ENCODE measurements around the gene ZNF32.
A peak's percentile ranks its signal among the peaks of the same experiment; 100 is the strongest.

ZNF32 gene

DNA sequence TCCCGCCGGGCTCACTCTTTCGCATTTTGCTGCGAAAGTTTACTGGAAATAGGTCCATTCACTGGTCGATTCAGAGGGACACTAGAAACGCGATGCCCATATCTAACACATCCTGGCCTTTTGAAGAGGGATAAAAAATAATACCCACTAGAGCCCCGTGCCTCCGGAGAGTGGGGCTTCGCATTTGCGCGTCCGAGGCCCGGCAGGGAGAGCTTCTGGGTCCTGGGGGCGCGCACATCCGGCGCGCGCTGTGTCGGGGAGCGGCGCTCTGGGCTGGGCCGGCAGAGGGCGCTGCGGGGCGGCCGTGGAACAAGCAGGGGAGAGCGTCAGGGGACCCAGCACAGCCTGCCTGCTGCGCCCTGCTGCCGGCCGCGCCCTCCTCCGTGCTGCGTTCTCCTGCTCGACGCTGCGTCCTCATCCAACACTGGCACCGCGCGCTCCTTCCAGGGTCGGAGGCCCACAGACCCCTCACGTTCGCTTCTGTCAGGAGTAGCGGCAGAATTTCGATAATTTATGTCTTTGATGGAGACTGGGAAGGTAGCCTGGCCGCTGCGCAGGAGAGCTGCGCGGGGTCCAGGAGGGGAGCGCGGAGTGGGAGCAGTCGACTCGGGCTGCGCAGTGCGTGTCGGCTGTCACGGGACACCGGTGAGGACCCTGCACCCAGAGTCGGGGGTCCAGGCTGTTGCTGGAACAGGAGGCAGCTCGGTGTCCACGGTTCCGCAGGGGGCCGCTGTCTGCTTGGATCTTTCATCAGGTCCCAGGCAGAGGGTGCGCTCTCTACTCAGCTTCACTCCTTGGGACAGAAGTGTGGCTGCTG lies 41.5 kb upstream of the ZNF32 start:
- Histone ChIP-seq H3K4me3 (ENCODE audit: severe bottlenecking) (peak overlapping the region; percentile 32), H3K9me3 (ENCODE audit: severe bottlenecking) (no peaks in the 10 kb centered on the region), H3K27ac (ENCODE audit: poor library complexity, severe bottlenecking) (no peak overlapping the region), H3K4me1 (ENCODE audit: insufficient read depth, poor library complexity, severe bottlenecking) (no peaks in the 10 kb centered on the region), H3K36me3 (ENCODE audit: low read depth) (no peaks in the 10 kb centered on the region), H3K27me3 (ENCODE audit: insufficient read depth, poor library complexity, severe bottlenecking) (peaks cover 3% of the 10 kb centered on the region)
- DNase-seq (ENCODE audit: low spot score), result no peak
- TF ChIP-seq, protein P1, sequence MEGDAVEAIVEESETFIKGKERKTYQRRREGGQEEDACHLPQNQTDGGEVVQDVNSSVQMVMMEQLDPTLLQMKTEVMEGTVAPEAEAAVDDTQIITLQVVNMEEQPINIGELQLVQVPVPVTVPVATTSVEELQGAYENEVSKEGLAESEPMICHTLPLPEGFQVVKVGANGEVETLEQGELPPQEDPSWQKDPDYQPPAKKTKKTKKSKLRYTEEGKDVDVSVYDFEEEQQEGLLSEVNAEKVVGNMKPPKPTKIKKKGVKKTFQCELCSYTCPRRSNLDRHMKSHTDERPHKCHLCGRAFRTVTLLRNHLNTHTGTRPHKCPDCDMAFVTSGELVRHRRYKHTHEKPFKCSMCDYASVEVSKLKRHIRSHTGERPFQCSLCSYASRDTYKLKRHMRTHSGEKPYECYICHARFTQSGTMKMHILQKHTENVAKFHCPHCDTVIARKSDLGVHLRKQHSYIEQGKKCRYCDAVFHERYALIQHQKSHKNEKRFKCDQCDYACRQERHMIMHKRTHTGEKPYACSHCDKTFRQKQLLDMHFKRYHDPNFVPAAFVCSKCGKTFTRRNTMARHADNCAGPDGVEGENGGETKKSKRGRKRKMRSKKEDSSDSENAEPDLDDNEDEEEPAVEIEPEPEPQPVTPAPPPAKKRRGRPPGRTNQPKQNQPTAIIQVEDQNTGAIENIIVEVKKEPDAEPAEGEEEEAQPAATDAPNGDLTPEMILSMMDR (IDR thresholded peaks at IDR 0.05; ENCODE audit: poor library complexity, severe bottlenecking), result peak; percentile 90
- ATAC-seq (ENCODE audit: low read depth), result peak; percentile 96

DNA sequence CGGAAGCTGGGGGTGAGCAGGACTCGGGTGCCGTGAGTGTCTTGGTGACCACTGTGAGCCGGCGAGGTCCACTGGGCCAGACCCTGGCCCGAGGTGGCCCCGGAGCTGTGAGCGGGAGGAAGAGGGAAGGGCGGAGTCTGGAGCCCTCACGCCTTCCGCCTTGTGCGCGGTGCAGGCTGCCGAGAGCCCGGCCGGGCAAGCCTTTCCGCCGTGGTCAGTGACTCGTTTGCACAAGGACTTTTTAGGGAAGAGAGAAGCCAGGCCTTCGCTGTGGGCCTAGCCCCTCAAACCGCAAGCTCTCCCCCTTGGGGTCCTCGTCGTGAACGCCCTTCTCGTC lies 40.9 kb upstream of the ZNF32 start:
- no peak for DNase-seq (ENCODE audit: low spot score)
- Histone ChIP-seq H3K27me3 (ENCODE audit: insufficient read depth, poor library complexity, severe bottlenecking) (peaks cover 3% of the 10 kb centered on the region), H3K4me3 (ENCODE audit: severe bottlenecking) (peak overlapping the region; percentile 32), H3K36me3 (ENCODE audit: low read depth) (no peaks in the 10 kb centered on the region), H3K4me1 (ENCODE audit: insufficient read depth, poor library complexity, severe bottlenecking) (no peaks in the 10 kb centered on the region), H3K9me3 (ENCODE audit: severe bottlenecking) (no peaks in the 10 kb centered on the region), H3K27ac (ENCODE audit: poor library complexity, severe bottlenecking) (no peak overlapping the region)
- peak; percentile 75 for ATAC-seq (ENCODE audit: low read depth)
- TF ChIP-seq, protein P1 (IDR thresholded peaks at IDR 0.05; ENCODE audit: poor library complexity, severe bottlenecking), result no peak

DNA sequence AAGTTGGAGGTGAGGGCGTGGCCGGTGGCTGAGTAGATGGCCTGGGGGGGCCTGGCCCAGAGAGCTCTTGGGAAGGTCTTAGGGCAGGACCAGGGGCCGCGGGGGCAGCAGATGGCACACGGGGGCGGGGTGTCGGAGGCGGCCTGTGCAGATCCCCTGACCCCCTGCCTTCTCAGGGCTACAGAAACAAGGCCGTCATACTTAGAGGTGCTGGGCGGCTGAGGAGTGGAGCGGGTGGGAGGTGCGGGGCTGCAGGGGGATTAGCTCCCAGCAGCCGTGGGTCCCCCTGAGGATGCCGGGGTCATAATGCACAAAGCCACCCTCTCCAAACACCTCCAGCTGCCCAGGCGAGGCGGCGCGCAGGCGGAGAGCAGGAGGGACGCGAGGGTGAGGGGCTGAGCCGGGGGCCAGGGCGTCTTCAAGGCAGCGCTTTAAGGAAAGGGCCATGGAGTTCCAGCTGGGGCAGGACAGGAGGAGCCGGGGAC lies 40.4 kb upstream of the ZNF32 start:
- ATAC-seq (ENCODE audit: low read depth), result no peak
- Histone ChIP-seq H3K27ac (ENCODE audit: poor library complexity, severe bottlenecking) (no peak overlapping the region), H3K4me1 (ENCODE audit: insufficient read depth, poor library complexity, severe bottlenecking) (no peaks in the 10 kb centered on the region), H3K27me3 (ENCODE audit: insufficient read depth, poor library complexity, severe bottlenecking) (peaks cover 3% of the 10 kb centered on the region), H3K36me3 (ENCODE audit: low read depth) (no peaks in the 10 kb centered on the region), H3K9me3 (ENCODE audit: severe bottlenecking) (no peaks in the 10 kb centered on the region), H3K4me3 (ENCODE audit: severe bottlenecking) (no peak overlapping the region)
- no peak for DNase-seq (ENCODE audit: low spot score)
- TF ChIP-seq, protein P1 (IDR thresholded peaks at IDR 0.05; ENCODE audit: poor library complexity, severe bottlenecking), result no peak

DNA sequence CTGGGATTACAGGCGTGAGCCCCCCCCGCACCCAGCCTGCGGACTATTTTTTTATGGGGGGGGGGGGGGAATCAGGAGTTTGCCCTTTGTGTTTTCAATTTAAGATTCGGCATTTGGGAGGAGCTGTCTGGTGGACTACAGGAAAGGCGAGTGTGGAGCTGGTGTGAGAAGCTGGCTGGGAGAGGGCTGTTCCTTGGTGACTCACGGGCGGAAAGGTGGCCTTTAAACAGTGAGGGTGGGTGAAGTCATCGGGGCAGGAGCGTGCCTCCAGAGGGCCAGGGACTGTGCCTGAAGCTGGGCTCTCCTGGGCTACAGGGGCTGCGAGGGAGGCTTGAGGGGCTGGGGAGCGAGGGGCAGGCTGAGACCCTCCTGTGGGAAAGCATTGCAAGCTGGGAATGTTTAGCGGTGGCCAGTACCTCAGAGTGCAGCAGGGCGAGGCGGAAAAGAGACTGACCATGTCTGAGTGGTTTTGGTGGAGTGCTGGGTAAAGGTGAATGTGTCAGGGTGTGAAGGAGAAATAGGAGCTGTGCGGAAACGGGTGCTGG lies 39.7 kb upstream of the ZNF32 start:
- DNase-seq (ENCODE audit: low spot score) (no peak), ATAC-seq (ENCODE audit: low read depth) (no peak)
- TF ChIP-seq, protein P1 (IDR thresholded peaks at IDR 0.05; ENCODE audit: poor library complexity, severe bottlenecking), result no peak
- Histone ChIP-seq H3K4me1 (ENCODE audit: insufficient read depth, poor library complexity, severe bottlenecking) (no peaks in the 10 kb centered on the region), H3K27me3 (ENCODE audit: insufficient read depth, poor library complexity, severe bottlenecking) (peaks cover 3% of the 10 kb centered on the region), H3K36me3 (ENCODE audit: low read depth) (no peaks in the 10 kb centered on the region), H3K27ac (ENCODE audit: poor library complexity, severe bottlenecking) (no peak overlapping the region), H3K4me3 (ENCODE audit: severe bottlenecking) (no peak overlapping the region), H3K9me3 (ENCODE audit: severe bottlenecking) (no peaks in the 10 kb centered on the region)

DNA sequence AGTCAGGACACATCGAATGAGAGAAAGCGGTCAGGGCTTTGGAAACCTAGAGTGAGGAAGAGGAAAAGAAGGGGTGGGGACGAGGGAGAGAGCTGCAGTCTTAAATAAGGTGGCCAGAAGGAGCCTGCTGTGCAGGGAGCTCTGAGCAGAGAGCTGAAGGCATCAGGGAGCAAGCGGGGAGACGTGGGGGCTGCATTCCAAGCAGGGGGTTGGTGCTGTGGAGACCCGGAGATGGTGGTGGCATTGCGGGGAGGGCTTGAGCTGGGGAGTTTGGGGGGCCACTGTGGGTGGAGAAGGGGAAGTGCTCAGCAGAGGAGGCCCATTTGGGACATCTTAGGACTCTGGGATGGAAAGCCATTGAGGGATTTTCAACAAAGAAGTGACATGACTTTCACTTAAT lies 38.7 kb upstream of the ZNF32 start:
- peaks cover 3% of the 10 kb centered on the region for H3K27me3 ChIP-seq (ENCODE audit: insufficient read depth, poor library complexity, severe bottlenecking)
- no peaks in the 10 kb centered on the region for H3K4me1 ChIP-seq (ENCODE audit: insufficient read depth, poor library complexity, severe bottlenecking)
- no peak overlapping the region for H3K27ac ChIP-seq (ENCODE audit: poor library complexity, severe bottlenecking)
- DNase-seq (ENCODE audit: low spot score), result no peak
- TF ChIP-seq, protein P1 (IDR thresholded peaks at IDR 0.05; ENCODE audit: poor library complexity, severe bottlenecking), result no peak
- no peaks in the 10 kb centered on the region for H3K36me3 ChIP-seq (ENCODE audit: low read depth)
- H3K9me3 ChIP-seq (ENCODE audit: severe bottlenecking), result no peaks in the 10 kb centered on the region
- no peak for ATAC-seq (ENCODE audit: low read depth)
- H3K4me3 ChIP-seq (ENCODE audit: severe bottlenecking), result no peak overlapping the region
